GM12892 (cell line): ENCODE data around the gene FAM20C.

Source experiments
- POLR2A ChIP-seq: IDR thresholded peaks from 2 replicates; pipeline ENCODE4 v1.6.1; 2011; ENCODE audit warnings: low read depth, low read length, control low read depth
- POLR2AphosphoS5 ChIP-seq: IDR thresholded peaks from 2 replicates; pipeline ENCODE4 v1.6.1; 2011; ENCODE audit warnings: low read depth, low read length, control low read depth

DNA sequence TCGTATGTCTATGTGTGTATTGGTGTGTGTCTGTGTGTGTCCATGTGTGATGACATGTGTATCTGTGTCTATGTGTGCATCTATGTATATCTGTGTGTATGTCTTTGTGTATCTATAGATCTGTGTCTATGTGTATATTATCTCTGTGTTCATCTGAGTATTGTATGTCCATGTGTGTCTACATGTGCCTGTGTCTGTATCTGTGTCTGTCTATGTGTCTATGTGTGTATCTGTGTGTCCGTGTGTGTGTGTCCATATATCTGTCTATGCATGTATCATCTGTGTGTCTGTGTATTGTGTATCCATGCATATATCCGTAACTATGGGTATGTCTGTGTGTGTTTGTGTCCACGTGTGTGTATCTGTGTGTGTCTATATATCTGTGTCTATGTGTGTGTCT lies 2.7 kb upstream of the FAM20C start:
- TF ChIP-seq POLR2A (no peak), POLR2AphosphoS5 (no peak)
